NOMO-1 (cell line): ENCODE data around the gene MGLL.
"Not testable (repeated sequence)": the region's sequence is repeated elsewhere in the genome, so short reads cannot be mapped to it uniquely, and the experiment has no call there.

Source experiments
- DNase-seq, 2 experiments: peaks; one replicate each; lab custom pipeline; 2025; ENCODE audit not compliant: unreplicated experiment in 2 of 2; lab: John Stamatoyannopoulos, UW

MGLL gene

GRCh38 chr3:127697551-127698240 lies 124.6 kb downstream of the MGLL start:
- peak; percentile 64 to 84 for DNase-seq

GRCh38 chr3:127694467-127695215 lies 127.7 kb downstream of the MGLL start:
- peak in 1 of 2 experiments; percentile 19 for DNase-seq

- DNase-seq = no peak
These were observed 128.9 kb downstream of the MGLL start for GRCh38 chr3:127693336-127693843.

- no peak for DNase-seq
These were observed 129.6 kb downstream of the MGLL start for GRCh38 chr3:127692501-127693335.

- no peak for DNase-seq
These were observed 130.3 kb downstream of the MGLL start for GRCh38 chr3:127691974-127692373.

GRCh38 chr3:127691489-127691888 lies 130.8 kb downstream of the MGLL start:
- DNase-seq = no peak

- DNase-seq = peak in 1 of 2 experiments; percentile 4
These were observed 131.4 kb downstream of the MGLL start for GRCh38 chr3:127690823-127691452.

GRCh38 chr3:127690106-127690505 lies 132.2 kb downstream of the MGLL start:
- no peak for DNase-seq

- DNase-seq = no peak
These were observed 133.0 kb downstream of the MGLL start for GRCh38 chr3:127689266-127689860.

GRCh38 chr3:127688416-127689265 lies 133.7 kb downstream of the MGLL start:
- DNase-seq = no peak

- DNase-seq = no peak
These were observed 134.3 kb downstream of the MGLL start for GRCh38 chr3:127688022-127688415.

GRCh38 chr3:127687228-127687737 lies 135.0 kb downstream of the MGLL start:
- DNase-seq = no peak

GRCh38 chr3:127686512-127686894 lies 135.8 kb downstream of the MGLL start:
- DNase-seq = no peak

GRCh38 chr3:127685708-127686511 lies 136.4 kb downstream of the MGLL start:
- no peak for DNase-seq

GRCh38 chr3:127684871-127685707 lies 137.2 kb downstream of the MGLL start:
- DNase-seq = no peak

GRCh38 chr3:127682561-127682960 lies 139.8 kb downstream of the MGLL start:
- no peak for DNase-seq

GRCh38 chr3:127682175-127682554 lies 140.2 kb downstream of the MGLL start:
- not testable (repeated sequence) for DNase-seq
